ENCODE results near the gene BNIPL.

- TF ChIP-seq POLR2A (IDR thresholded peaks at IDR 0.05) (no peak), CTCF (IDR thresholded peaks at IDR 0.05) (no peak)
These were observed 33.8 kb upstream of the BNIPL start for GRCh38 chr1:151002611-151003010.
